NCI-H446 treated with DMSO at 0.1 percent for 48 hours (cell line): ENCODE data around the gene NTRK2.

Experiments
- DNase-seq: peaks from one replicate; lab custom pipeline; 2025; lab: John Stamatoyannopoulos, UW

The NTRK2 gene

GRCh38 chr9:84669288-84670137, at the start of gene NTRK2:
NTRK2 (plus strand) TSS chr9:84669729; CDS start chr9:84670749, 1,020 bp downstream.
- DNase-seq = no peak

- DNase-seq = no peak
These were observed 49.2 kb upstream of the NTRK2 start for GRCh38 chr9:84620338-84620737.

- no peak for DNase-seq
These were observed 47.7 kb upstream of the NTRK2 start for GRCh38 chr9:84621811-84622210.

- no peak for DNase-seq
These were observed 46.5 kb upstream of the NTRK2 start for GRCh38 chr9:84622981-84623380.

- DNase-seq = no peak
These were observed 33.1 kb upstream of the NTRK2 start for GRCh38 chr9:84636436-84636835.

GRCh38 chr9:84642553-84643141, 26.9 kb upstream of the NTRK2 start:
- DNase-seq = no peak

- no peak for DNase-seq
These were observed 21.8 kb upstream of the NTRK2 start for GRCh38 chr9:84647699-84648098.

GRCh38 chr9:84652496-84653120, 16.9 kb upstream of the NTRK2 start:
- DNase-seq = no peak

GRCh38 chr9:84655447-84655846, 14.1 kb upstream of the NTRK2 start:
- DNase-seq = no peak

- DNase-seq = no peak
These were observed 10.2 kb upstream of the NTRK2 start for GRCh38 chr9:84659313-84659712.

- no peak for DNase-seq
These were observed 9.8 kb upstream of the NTRK2 start for GRCh38 chr9:84659773-84660172.

GRCh38 chr9:84667571-84668195, 1.8 kb upstream of the NTRK2 start:
- DNase-seq = no peak

GRCh38 chr9:84668196-84669012, 1.1 kb upstream of the NTRK2 start:
- no peak for DNase-seq

- no peak for DNase-seq
These were observed 579 bp upstream of the NTRK2 start for GRCh38 chr9:84669013-84669287.

GRCh38 chr9:84670138-84671041, 861 bp downstream of the NTRK2 start:
- DNase-seq = no peak

GRCh38 chr9:84671586-84672521, 2.3 kb downstream of the NTRK2 start:
- no peak for DNase-seq

- no peak for DNase-seq
These were observed 4.3 kb downstream of the NTRK2 start for GRCh38 chr9:84673806-84674205.

- DNase-seq = no peak
These were observed 7.6 kb downstream of the NTRK2 start for GRCh38 chr9:84677080-84677479.

GRCh38 chr9:84679571-84679970, 10.0 kb downstream of the NTRK2 start:
- DNase-seq = no peak
